Activated naive CD8-positive, alpha-beta T cell treated with anti-CD3 and anti-CD28 coated beads, Interleukin-2, amount 50 U/mL, for 24 hours (primary cell): ENCODE measurements around the gene CD2AP.
"Not testable (repeated sequence)": the region's sequence is repeated elsewhere in the genome, so short reads cannot be mapped to it uniquely, and the experiment has no call there.

ENCODE experiments used
- ATAC-seq: fragments of 150-1000 bp; cut with Tn5 transposase; one replicate; pipeline ENCODE4 v1.10.0; 2021
- DNase-seq: peaks from one replicate; pipeline ENCODE4 v3.0.0; 2021
- H3K27ac Mint-ChIP-seq: one replicate; pipeline ENCODE4 v1.8.0; 2021; ENCODE audit warnings: mild to moderate bottlenecking, mixed read lengths
- H3K27me3 Mint-ChIP-seq: one replicate; pipeline ENCODE4 v1.8.0; 2021; ENCODE audit warnings: mixed read lengths
- H3K36me3 Mint-ChIP-seq: one replicate; pipeline ENCODE4 v1.8.0; 2021; ENCODE audit warnings: low read depth, mixed read lengths
- H3K4me1 Mint-ChIP-seq: one replicate; pipeline ENCODE4 v1.8.0; 2021; ENCODE audit warnings: mixed read lengths
- H3K4me3 Mint-ChIP-seq: one replicate; pipeline ENCODE4 v1.8.0; 2021; ENCODE audit warnings: mild to moderate bottlenecking, moderate library complexity, mixed read lengths
- H3K9me3 Mint-ChIP-seq: one replicate; pipeline ENCODE4 v1.8.0; 2021; ENCODE audit warnings: mixed read lengths

CD2AP gene

DNA sequence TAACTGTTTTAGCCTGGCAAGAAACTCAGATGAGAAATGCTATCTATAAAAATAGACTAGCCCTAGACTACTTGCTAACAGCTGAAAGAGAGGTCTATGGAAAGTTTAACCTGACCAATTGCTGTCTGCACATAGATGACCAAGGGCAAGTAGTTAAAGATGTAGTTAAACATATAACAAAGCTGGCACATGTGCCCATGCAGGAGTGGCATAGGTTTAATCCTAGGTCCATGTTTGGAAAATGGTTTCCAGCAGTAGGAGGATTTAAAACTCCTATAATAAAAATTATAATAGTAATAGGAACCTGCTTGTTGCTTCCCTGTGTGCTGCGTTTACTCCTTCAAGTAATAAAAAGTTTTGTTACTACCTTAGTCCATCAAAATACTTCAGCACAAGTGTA, 169.6 kb downstream of the CD2AP start:
- Mint-ChIP-seq H3K9me3 (no peaks in the 10 kb centered on the region), H3K27ac (no peak overlapping the region), H3K36me3 (no peaks in the 10 kb centered on the region), H3K4me1 (no peaks in the 10 kb centered on the region), H3K4me3 (no peak overlapping the region), H3K27me3 (peaks cover 2% of the 10 kb centered on the region)
- ATAC-seq (no peak), DNase-seq (no peak)

DNA sequence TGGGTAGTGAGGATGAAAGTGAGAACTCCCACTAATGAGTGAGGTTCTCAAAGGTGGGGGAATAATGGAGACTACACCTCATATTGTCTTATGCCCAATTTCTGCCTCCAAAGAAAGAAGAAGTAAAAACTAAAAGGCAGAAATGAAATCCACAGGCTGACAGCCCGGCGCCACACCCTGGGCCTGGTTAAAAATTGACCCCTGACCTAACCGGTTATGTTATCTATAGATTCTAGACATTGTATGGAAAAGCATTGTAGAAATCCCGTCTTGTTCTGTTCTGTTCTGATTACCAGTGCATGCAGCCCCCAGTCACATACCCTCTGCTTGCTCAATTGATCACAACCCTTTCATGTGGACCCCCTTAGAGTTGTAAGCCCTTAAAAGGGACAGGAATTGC, 170.0 kb downstream of the CD2AP start:
- not testable (repeated sequence) for H3K9me3 Mint-ChIP-seq, H3K36me3 Mint-ChIP-seq, H3K27me3 Mint-ChIP-seq, H3K4me1 Mint-ChIP-seq, ATAC-seq, DNase-seq, H3K4me3 Mint-ChIP-seq, H3K27ac Mint-ChIP-seq

DNA sequence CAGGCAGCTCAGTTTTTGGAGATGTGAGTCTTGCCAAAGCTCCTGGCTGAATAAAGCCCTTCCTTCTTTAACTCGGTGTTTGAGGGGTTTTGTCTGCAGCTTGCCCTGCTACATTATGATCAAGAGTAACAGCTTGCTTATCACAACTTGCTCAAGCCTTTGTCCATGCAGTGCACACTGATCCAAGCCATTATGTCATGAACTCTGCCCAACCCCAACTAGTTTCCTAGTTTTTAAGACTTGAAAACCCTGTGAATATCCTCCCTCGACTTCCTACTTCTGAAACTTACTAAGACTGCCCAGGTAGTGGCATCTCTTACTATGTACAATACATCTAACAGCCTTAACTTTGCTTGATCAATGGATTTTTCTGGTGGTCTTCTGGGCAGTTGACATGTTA, 170.4 kb downstream of the CD2AP start:
- no peak overlapping the region for H3K4me3 Mint-ChIP-seq
- no peaks in the 10 kb centered on the region for H3K36me3 Mint-ChIP-seq
- ATAC-seq: no peak
- H3K27me3 Mint-ChIP-seq: no peaks in the 10 kb centered on the region
- no peak for DNase-seq
- H3K4me1 Mint-ChIP-seq: no peaks in the 10 kb centered on the region
- H3K9me3 Mint-ChIP-seq: no peaks in the 10 kb centered on the region
- no peak overlapping the region for H3K27ac Mint-ChIP-seq

- ATAC-seq (no peak), DNase-seq (no peak)
- H3K27me3 Mint-ChIP-seq: no peaks in the 10 kb centered on the region
- H3K27ac Mint-ChIP-seq: no peak overlapping the region
- H3K36me3 Mint-ChIP-seq: no peaks in the 10 kb centered on the region
- H3K4me1 Mint-ChIP-seq: no peaks in the 10 kb centered on the region
- no peak overlapping the region for H3K4me3 Mint-ChIP-seq
- H3K9me3 Mint-ChIP-seq: no peaks in the 10 kb centered on the region
These were observed 173.2 kb downstream of the CD2AP start for GRCh38 chr6:47650553-47651432.

GRCh38 chr6:47651505-47651944, 173.9 kb downstream of the CD2AP start:
- no peaks in the 10 kb centered on the region for H3K4me1 Mint-ChIP-seq
- no peaks in the 10 kb centered on the region for H3K36me3 Mint-ChIP-seq
- ATAC-seq (no peak), DNase-seq (no peak)
- H3K4me3 Mint-ChIP-seq: no peak overlapping the region
- no peak overlapping the region for H3K27ac Mint-ChIP-seq
- H3K27me3 Mint-ChIP-seq: no peaks in the 10 kb centered on the region
- H3K9me3 Mint-ChIP-seq: no peaks in the 10 kb centered on the region

DNA sequence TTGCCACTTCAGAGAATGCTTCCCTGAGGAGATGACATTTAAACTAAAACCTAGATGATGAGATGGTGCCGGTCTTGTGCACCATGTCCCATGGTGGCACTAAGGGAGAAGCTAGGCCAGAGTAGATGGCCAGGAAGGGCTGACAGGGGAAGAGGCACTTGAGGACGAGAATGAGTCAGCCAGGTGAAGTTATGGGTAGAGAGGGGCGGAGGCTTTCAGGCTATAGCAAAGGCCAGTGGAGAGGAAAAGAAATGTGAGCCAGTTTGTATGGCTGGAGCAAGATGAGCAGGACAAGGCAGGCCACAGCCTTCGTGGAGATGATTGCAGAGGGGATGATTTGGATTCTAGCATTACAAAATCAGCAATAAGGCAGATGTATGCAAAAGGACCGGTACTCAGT, 176.1 kb downstream of the CD2AP start:
- H3K27me3 Mint-ChIP-seq: no peaks in the 10 kb centered on the region
- no peaks in the 10 kb centered on the region for H3K4me1 Mint-ChIP-seq
- DNase-seq (no peak), ATAC-seq (no peak)
- no peak overlapping the region for H3K27ac Mint-ChIP-seq
- H3K36me3 Mint-ChIP-seq: no peaks in the 10 kb centered on the region
- H3K4me3 Mint-ChIP-seq: no peak overlapping the region
- H3K9me3 Mint-ChIP-seq: no peaks in the 10 kb centered on the region

DNA sequence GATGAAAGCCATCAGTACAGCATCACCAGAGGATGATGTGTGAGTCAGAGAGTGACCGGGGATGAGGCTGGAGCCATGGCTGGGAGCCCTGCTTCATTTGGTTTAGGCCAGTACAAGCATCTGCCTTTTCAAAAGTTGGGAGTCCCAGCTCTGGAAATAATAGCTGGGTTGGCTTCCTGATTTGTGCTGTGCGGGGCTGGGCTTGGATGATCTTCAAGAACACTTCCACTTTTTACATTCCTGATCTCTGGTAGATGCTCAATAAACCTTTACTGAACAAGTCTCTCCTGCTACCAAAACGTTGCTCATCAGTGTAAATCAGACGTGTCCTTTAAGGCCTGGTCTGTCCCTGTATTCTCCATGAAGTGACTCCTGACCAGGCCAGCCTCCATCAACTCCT, 176.7 kb downstream of the CD2AP start:
- Mint-ChIP-seq H3K4me1 (no peaks in the 10 kb centered on the region), H3K27ac (no peak overlapping the region), H3K27me3 (no peaks in the 10 kb centered on the region), H3K36me3 (no peaks in the 10 kb centered on the region), H3K9me3 (no peaks in the 10 kb centered on the region), H3K4me3 (no peak overlapping the region)
- ATAC-seq (no peak), DNase-seq (no peak)

- Mint-ChIP-seq H3K4me1 (no peaks in the 10 kb centered on the region), H3K27ac (no peak overlapping the region), H3K9me3 (no peaks in the 10 kb centered on the region), H3K4me3 (no peak overlapping the region), H3K27me3 (peaks cover 6% of the 10 kb centered on the region), H3K36me3 (no peaks in the 10 kb centered on the region)
- DNase-seq: peak; percentile 14
- ATAC-seq: peak; percentile 87
These were observed 178.4 kb downstream of the CD2AP start for GRCh38 chr6:47655719-47656595.

- no peaks in the 10 kb centered on the region for H3K9me3 Mint-ChIP-seq
- no peak for ATAC-seq
- no peaks in the 10 kb centered on the region for H3K4me1 Mint-ChIP-seq
- H3K27me3 Mint-ChIP-seq: peaks cover 20% of the 10 kb centered on the region
- H3K4me3 Mint-ChIP-seq: no peak overlapping the region
- no peak for DNase-seq
- no peak overlapping the region for H3K27ac Mint-ChIP-seq
- no peaks in the 10 kb centered on the region for H3K36me3 Mint-ChIP-seq
These were observed 184.4 kb downstream of the CD2AP start for GRCh38 chr6:47661960-47662359.

- H3K27ac Mint-ChIP-seq: no peak overlapping the region
- no peak overlapping the region for H3K4me3 Mint-ChIP-seq
- H3K27me3 Mint-ChIP-seq: peaks cover 20% of the 10 kb centered on the region
- H3K36me3 Mint-ChIP-seq: no peaks in the 10 kb centered on the region
- ATAC-seq (no peak), DNase-seq (no peak)
- H3K4me1 Mint-ChIP-seq: no peaks in the 10 kb centered on the region
- no peaks in the 10 kb centered on the region for H3K9me3 Mint-ChIP-seq
These were observed 186.1 kb downstream of the CD2AP start for GRCh38 chr6:47663462-47664216.

- no peak for ATAC-seq
- no peaks in the 10 kb centered on the region for H3K4me1 Mint-ChIP-seq
- H3K36me3 Mint-ChIP-seq: no peaks in the 10 kb centered on the region
- no peaks in the 10 kb centered on the region for H3K9me3 Mint-ChIP-seq
- no peak for DNase-seq
- H3K27ac Mint-ChIP-seq: no peak overlapping the region
- no peak overlapping the region for H3K4me3 Mint-ChIP-seq
- peaks cover 30% of the 10 kb centered on the region for H3K27me3 Mint-ChIP-seq
These were observed 187.5 kb downstream of the CD2AP start for GRCh38 chr6:47665112-47665511.

DNA sequence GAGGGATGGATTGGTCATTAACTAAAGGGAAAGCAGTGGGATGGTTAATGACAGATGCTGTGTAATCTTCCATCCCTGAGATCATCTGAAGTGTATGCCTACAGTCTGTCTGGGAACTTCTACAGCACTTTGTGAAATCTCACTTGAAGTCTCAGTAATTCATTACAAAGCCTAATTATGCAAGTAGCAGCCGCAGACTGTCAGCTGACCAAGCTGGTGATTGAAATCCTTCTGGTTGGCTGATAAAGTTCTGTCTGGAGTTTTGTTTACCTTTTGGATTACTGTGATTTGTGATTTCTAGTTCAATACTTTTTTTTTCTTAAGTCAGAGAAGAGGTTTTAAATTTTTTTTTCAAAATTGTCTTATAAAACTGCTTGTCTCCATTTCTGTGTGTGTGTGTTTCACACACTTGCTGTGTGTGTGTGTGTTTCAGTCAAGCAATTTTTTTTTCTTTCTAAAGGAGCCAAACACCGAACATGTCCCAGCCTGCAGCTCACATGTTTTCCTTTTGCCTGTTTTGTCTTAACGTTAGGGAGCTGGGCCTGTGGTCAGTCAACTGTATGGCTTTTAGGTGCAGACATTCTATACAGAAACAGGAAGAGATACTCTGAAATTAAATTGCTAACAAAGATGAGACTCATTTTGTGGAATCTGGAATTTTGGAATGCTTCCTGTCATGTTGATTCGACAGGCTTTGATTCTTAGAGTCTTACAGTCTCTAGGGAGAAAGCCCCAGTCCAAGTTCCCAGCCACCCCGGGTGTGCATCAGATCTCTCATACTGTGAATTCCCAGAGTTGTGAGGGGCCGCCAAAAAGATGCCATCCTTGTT, 192.3 kb downstream of the CD2AP start:
- H3K27me3 Mint-ChIP-seq: peaks cover 26% of the 10 kb centered on the region
- H3K36me3 Mint-ChIP-seq: no peaks in the 10 kb centered on the region
- no peak for ATAC-seq
- no peak overlapping the region for H3K4me3 Mint-ChIP-seq
- no peak for DNase-seq
- H3K27ac Mint-ChIP-seq: no peak overlapping the region
- H3K9me3 Mint-ChIP-seq: no peaks in the 10 kb centered on the region
- H3K4me1 Mint-ChIP-seq: no peaks in the 10 kb centered on the region

DNA sequence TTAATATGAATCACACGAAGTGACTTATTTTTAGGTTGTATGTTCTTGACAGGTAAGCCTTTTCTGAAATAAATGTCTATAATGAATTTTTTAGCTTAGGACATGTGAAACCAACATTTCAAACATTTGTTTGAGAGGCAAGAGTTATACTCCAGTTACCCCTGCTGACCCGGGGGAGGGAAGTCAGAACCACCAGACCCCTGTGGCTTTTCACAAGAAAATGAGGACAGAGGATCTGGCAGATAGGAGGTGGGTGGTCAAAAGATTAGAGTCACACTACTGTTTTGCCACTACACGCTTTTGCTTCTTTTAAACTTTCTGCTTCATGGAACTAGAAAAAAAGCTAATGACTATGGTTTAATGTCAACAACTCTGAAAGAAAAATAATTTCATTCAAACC, 193.3 kb downstream of the CD2AP start:
- Mint-ChIP-seq H3K9me3 (no peaks in the 10 kb centered on the region), H3K4me3 (no peak overlapping the region), H3K36me3 (no peaks in the 10 kb centered on the region), H3K27ac (no peak overlapping the region), H3K27me3 (peaks cover 25% of the 10 kb centered on the region), H3K4me1 (no peaks in the 10 kb centered on the region)
- no peak for DNase-seq
- ATAC-seq: no peak

DNA sequence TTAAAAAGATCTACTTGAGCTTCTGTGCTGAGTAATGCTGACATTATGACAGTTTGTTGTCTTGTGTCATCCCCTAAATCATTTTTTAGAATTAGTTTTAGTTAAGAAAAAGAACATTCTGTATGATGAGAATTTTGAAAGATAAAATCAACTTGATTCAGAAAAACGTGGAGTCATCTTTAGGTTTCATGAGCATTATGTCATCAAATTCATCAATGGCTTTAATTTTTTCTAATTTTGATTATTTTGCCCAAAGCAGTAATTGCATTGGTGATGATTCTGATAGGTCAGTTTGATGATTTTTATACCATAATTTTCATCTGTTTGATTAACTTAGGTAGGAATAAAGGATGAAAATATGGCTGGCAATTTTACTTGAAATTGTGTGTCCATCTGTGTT, 194.2 kb downstream of the CD2AP start:
- H3K9me3 Mint-ChIP-seq: no peaks in the 10 kb centered on the region
- ATAC-seq (no peak), DNase-seq (no peak)
- no peaks in the 10 kb centered on the region for H3K36me3 Mint-ChIP-seq
- no peak overlapping the region for H3K27ac Mint-ChIP-seq
- no peaks in the 10 kb centered on the region for H3K4me1 Mint-ChIP-seq
- no peak overlapping the region for H3K4me3 Mint-ChIP-seq
- H3K27me3 Mint-ChIP-seq: peaks cover 23% of the 10 kb centered on the region
